H9 (cell line): ENCODE results near the gene PCDHGB1. TPM values are rescaled to one million over a fixed set of nuclear protein-coding genes. Genes with fewer than 3 reads are reported as not detected.

Source experiments
- DNase-seq: peaks from one replicate; pipeline ENCODE4 v3.0.0-alpha.2; 2017
- H2AFZ ChIP-seq: one replicate; pipeline ENCODE4 v1.6.1; 2013; ENCODE audit warnings: mild to moderate bottlenecking, low read length, control low read depth, moderate library complexity
- H2AK5ac ChIP-seq: 2 replicates; pipeline ENCODE4 v1.6.1; 2013; ENCODE audit warnings: low read length, control low read depth, mixed read lengths; ENCODE audit not compliant: insufficient read length
- H2BK120ac ChIP-seq: one replicate; pipeline ENCODE4 v1.6.1; 2013; ENCODE audit warnings: low read depth, mild to moderate bottlenecking, low read length, control low read depth, inconsistent platforms; ENCODE audit not compliant: poor library complexity, severe bottlenecking
- H2BK12ac ChIP-seq: 2 replicates; pipeline ENCODE4 v1.6.1; 2013; ENCODE audit warnings: low read length, control low read depth, mixed read lengths, low read depth; ENCODE audit not compliant: insufficient read length
- H2BK15ac ChIP-seq: 2 replicates; pipeline ENCODE4 v1.6.1; 2013; ENCODE audit warnings: low read depth, low read length, control low read depth
- H2BK20ac ChIP-seq: one replicate; pipeline ENCODE4 v1.6.1; 2013; ENCODE audit warnings: low read depth, mild to moderate bottlenecking, low read length, control low read depth, inconsistent platforms; ENCODE audit not compliant: poor library complexity, severe bottlenecking
- H2BK5ac ChIP-seq: 2 replicates; pipeline ENCODE4 v1.6.1; 2013; ENCODE audit warnings: low read length, control low read depth, mixed read lengths; ENCODE audit not compliant: insufficient read length
- H3K14ac ChIP-seq: 2 replicates; pipeline ENCODE4 v1.6.1; 2013; ENCODE audit warnings: low read length, control low read depth; ENCODE audit not compliant: insufficient read depth
- H3K18ac ChIP-seq: 2 replicates; pipeline ENCODE4 v1.6.1; 2013; ENCODE audit warnings: low read depth, mild to moderate bottlenecking, mixed read lengths, low read length, control low read depth; ENCODE audit not compliant: insufficient read length
- H3K23ac ChIP-seq: 2 replicates; pipeline ENCODE4 v1.6.1; 2013; ENCODE audit warnings: low read length, control low read depth, mixed read lengths, low read depth; ENCODE audit not compliant: insufficient read length
- H3K23me2 ChIP-seq: 2 replicates; pipeline ENCODE4 v1.6.1; 2013; ENCODE audit warnings: low read depth, mild to moderate bottlenecking, mixed read lengths, low read length, control low read depth; ENCODE audit not compliant: insufficient read length, poor library complexity, severe bottlenecking
- H3K27ac ChIP-seq: 2 replicates; pipeline ENCODE4 v1.5.1; 2013; ENCODE audit warnings: low read length, control low read depth, mixed read lengths, low read depth; ENCODE audit not compliant: insufficient read length
- H3K27me3 ChIP-seq: 2 replicates; pipeline ENCODE4 v1.6.1; 2013; ENCODE audit warnings: low read length, control low read depth, inconsistent platforms; ENCODE audit not compliant: insufficient read depth
- H3K4ac ChIP-seq: 2 replicates; pipeline ENCODE4 v1.6.1; 2013; ENCODE audit warnings: low read depth, mild to moderate bottlenecking, control low read depth, inconsistent platforms, low read length, moderate library complexity
- H3K4me1 ChIP-seq: 2 replicates; pipeline ENCODE4 v1.6.1; 2013; ENCODE audit warnings: low read length, control low read depth, inconsistent platforms; ENCODE audit not compliant: insufficient read depth
- H3K4me2 ChIP-seq: 2 replicates; pipeline ENCODE4 v1.6.1; 2013; ENCODE audit warnings: low read length, control low read depth, mixed read lengths; ENCODE audit not compliant: insufficient read length, insufficient read depth
- H3K56ac ChIP-seq: 2 replicates; pipeline ENCODE4 v1.6.1; 2013; ENCODE audit warnings: low read depth, mild to moderate bottlenecking, mixed read lengths, low read length, control low read depth; ENCODE audit not compliant: insufficient read length
- H3K79me1 ChIP-seq: 2 replicates; pipeline ENCODE4 v1.6.1; 2013; ENCODE audit warnings: low read depth, mild to moderate bottlenecking, moderate library complexity, low read length, control low read depth, inconsistent platforms; ENCODE audit not compliant: insufficient read depth, poor library complexity, severe bottlenecking
- H3K79me2 ChIP-seq: 2 replicates; pipeline ENCODE4 v1.6.1; 2013; ENCODE audit warnings: low read length, control low read depth, inconsistent platforms; ENCODE audit not compliant: insufficient read depth
- H3K9ac ChIP-seq: 2 replicates; pipeline ENCODE4 v1.6.1; 2013; ENCODE audit warnings: low read length, control low read depth, mixed read lengths; ENCODE audit not compliant: insufficient read length; ENCODE audit errors: extremely low read depth
- H3K9me3 ChIP-seq: one replicate; pipeline ENCODE4 v1.6.1; 2013; ENCODE audit warnings: low read depth, low read length, inconsistent platforms; ENCODE audit not compliant: control insufficient read depth
- H3T11ph ChIP-seq: one replicate; pipeline ENCODE4 v1.6.1; 2013; ENCODE audit warnings: mild to moderate bottlenecking, low read length, control low read depth, inconsistent platforms
- H4K20me1 ChIP-seq: one replicate; pipeline ENCODE4 v1.6.1; 2013; ENCODE audit not compliant: control insufficient read depth, insufficient read length, insufficient read depth
- H4K5ac ChIP-seq: 2 replicates; pipeline ENCODE4 v1.6.1; 2013; ENCODE audit warnings: low read depth, mild to moderate bottlenecking, mixed read lengths, low read length, control low read depth; ENCODE audit not compliant: insufficient read length
- H4K8ac ChIP-seq: replicated peaks from 2 replicates; pipeline ENCODE4 v1.6.1; 2013; ENCODE audit warnings: low read length, control low read depth, mixed read lengths, low read depth; ENCODE audit not compliant: insufficient read length
- H4K91ac ChIP-seq: 2 replicates; pipeline ENCODE4 v1.6.1; 2013; ENCODE audit warnings: low read depth, mild to moderate bottlenecking, moderate library complexity, mixed read lengths, low read length, control low read depth; ENCODE audit not compliant: insufficient read length
- H3K27ac Mint-ChIP-seq, 3 experiments: 2 replicates in 2 of 3; 3 replicates in 1 of 3; pipeline ENCODE4 v1.8.0; 2020 to 2021; ENCODE audit warnings: mixed read lengths in 3 of 3, mild to moderate bottlenecking in 1 of 3, moderate library complexity in 1 of 3
- H3K27me3 Mint-ChIP-seq: 2 replicates; pipeline ENCODE4 v1.8.0; 2021; ENCODE audit warnings: low read depth, mild to moderate bottlenecking, moderate library complexity, mixed read lengths
- H3K36me3 Mint-ChIP-seq, 3 experiments: 2 replicates in 2 of 3; 3 replicates in 1 of 3; pipeline ENCODE4 v1.8.0; 2020 to 2021; ENCODE audit warnings: low read depth in 3 of 3, mixed read lengths in 3 of 3; ENCODE audit not compliant: insufficient read depth in 1 of 3
- H3K4me1 Mint-ChIP-seq, 2 experiments: 2 replicates each; pipeline ENCODE4 v1.8.0; 2020; ENCODE audit warnings: mixed read lengths in 2 of 2
- H3K4me3 Mint-ChIP-seq, 2 experiments: 2 replicates in 1 of 2; 3 replicates in 1 of 2; pipeline ENCODE4 v1.8.0; 2020 to 2021; ENCODE audit warnings: mild to moderate bottlenecking in 2 of 2, mixed read lengths in 2 of 2, moderate library complexity in 1 of 2
- H3K9me3 Mint-ChIP-seq, 2 experiments: 2 replicates in 1 of 2; 3 replicates in 1 of 2; pipeline ENCODE4 v1.8.0; 2020; ENCODE audit warnings: mild to moderate bottlenecking in 2 of 2, mixed read lengths in 2 of 2, moderate library complexity in 1 of 2
- CTCF ChIP-seq: fragments of 200-600 bp; sonication (generic); conservative IDR thresholded peaks from 3 replicates; pipeline ENCODE4 v1.8.0; 2021; ENCODE audit warnings: antibody characterized with exemption, mild to moderate bottlenecking
- WGBS: extraction: QIAGEN DNeasy Blood & Tissue Kit; methylation state at CpG from one replicate; pipeline ENCODE4 v1.1.7; 2013; ENCODE audit warnings: missing lambda C conversion rate, low lambda C conversion rate, mixed read lengths; ENCODE audit not compliant: insufficient read length; ENCODE audit errors: extremely low coverage; 5-methylcytosine and 5-hydroxymethylcytosine counted together
- total RNA-seq: library from RNA; stranded (reverse); gene quantifications from 2 replicates; pipeline ENCODE4 v1.2.1, GENCODE V29; 2021

PCDHGB1 gene
- total RNA-seq, 1 experiment from 2014 or later, result 5.0 TPM

- no peak within 1 kb of the TSS for H3K4me2 ChIP-seq
- no peak for DNase-seq
- 0 out of 2 replicates have a peak, but pooled peaks cover 2% of the 10 kb centered on the region for H3K4me1 ChIP-seq
- H2AFZ ChIP-seq, result no peak within 1 kb of the TSS
- peaks cover 29 to 64% (median 56%) of the 10 kb centered on the region in 3 experiments for H3K36me3 Mint-ChIP-seq
- no peak within 1 kb of the TSS for H2BK120ac ChIP-seq
- no peak within 1 kb of the TSS for H2BK5ac ChIP-seq
- no peak within 1 kb of the TSS for H2BK15ac ChIP-seq
- no peak within 1 kb of the TSS for H3K27ac ChIP-seq
- H3K79me2 ChIP-seq, result no peaks in the 10 kb centered on the region
- H3K27me3 ChIP-seq, result no peaks in the 10 kb centered on the region
- H2BK20ac ChIP-seq, result no peak within 1 kb of the TSS
- H4K20me1 ChIP-seq, result no peaks in the 10 kb centered on the region
- H3K27ac Mint-ChIP-seq, result 0 out of 7 replicates have a peak within 1 kb of the TSS, but pooled peaks of 1 of the 3 experiments have one; percentile 59
- H3T11ph ChIP-seq, result no peak within 1 kb of the TSS
- no peak within 1 kb of the TSS for H2AK5ac ChIP-seq
- H3K18ac ChIP-seq, result no peak within 1 kb of the TSS
- no peak within 1 kb of the TSS for H3K56ac ChIP-seq
- no CpG with 5 or more reads among the region's 38 CpGs for WGBS
- H2BK12ac ChIP-seq, result no peak within 1 kb of the TSS
- peaks cover 62 to 76% of the 10 kb centered on the region in 2 experiments for H3K9me3 Mint-ChIP-seq
- H3K9ac ChIP-seq, result no peak within 1 kb of the TSS
- no peak within 1 kb of the TSS for H3K23ac ChIP-seq
- no peaks in the 10 kb centered on the region for H3K23me2 ChIP-seq
- H4K8ac ChIP-seq, result no peak within 1 kb of the TSS
- H3K4ac ChIP-seq, result no peak within 1 kb of the TSS
- H3K14ac ChIP-seq, result no peak within 1 kb of the TSS
- peaks cover 53% of the 10 kb centered on the region for H3K9me3 ChIP-seq
- H4K91ac ChIP-seq, result no peak within 1 kb of the TSS
- no peaks in the 10 kb centered on the region for H3K79me1 ChIP-seq
- H3K4me1 Mint-ChIP-seq, result no peaks in the 10 kb centered on the region
- no peak within 1 kb of the TSS for H4K5ac ChIP-seq
- H3K4me3 Mint-ChIP-seq, result no peak within 1 kb of the TSS
- TF ChIP-seq CTCF, result no peak
- peaks cover 10% of the 10 kb centered on the region for H3K27me3 Mint-ChIP-seq
These were observed 42.7 kb downstream of the PCDHGB1 start, which contains the start of gene PCDHGA8 for GRCh38 chr5:141392429-141393198. Gene PCDHGA8 (plus strand): TSS chr5:141392633. CDS start chr5:141392814, 181 bp downstream.
